Measurements from ENCODE around the gene SLC31A1. TPM values are rescaled to one million over a fixed set of nuclear protein-coding genes. Genes with fewer than 3 reads are reported as not detected.

The SLC31A1 gene
- total and polyA plus RNA-seq, 2 experiments from 2014 or later, result 19.7 to 32.6 TPM

DNA sequence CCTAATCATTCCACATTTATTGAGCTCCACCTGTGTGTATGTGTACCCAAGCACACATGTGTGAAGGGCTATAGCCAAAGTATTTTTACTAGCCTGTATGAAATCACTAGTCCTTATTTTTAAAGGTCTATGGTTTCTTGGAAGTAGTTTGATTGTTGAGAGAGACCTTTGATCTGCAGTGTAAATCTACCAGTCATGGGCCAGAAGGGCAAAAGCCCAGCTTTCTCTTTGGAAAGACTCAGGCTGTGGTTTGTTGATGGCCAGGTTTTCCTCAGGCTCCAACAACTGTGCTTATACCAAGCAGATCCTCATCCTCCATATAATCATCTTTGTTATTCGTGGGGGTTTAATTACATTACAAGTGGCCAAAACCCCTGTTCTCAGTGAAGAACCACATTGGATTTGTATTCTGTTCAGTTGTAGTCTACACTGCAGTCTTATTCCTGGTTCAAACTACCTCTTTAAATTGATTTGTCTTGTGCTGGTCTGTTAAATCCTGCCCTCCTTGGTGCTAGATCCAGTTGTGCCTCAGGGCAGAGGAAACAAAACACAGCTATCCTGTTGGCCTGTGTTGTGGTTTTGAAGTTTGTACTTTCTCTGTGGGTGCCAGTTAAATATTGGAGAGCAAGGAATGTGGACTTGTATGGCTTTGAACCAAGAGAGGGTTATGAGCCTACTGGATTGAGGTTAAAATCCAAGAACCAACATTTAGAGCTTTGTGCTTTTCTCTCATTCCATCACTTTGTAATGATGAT is 40.8 kb downstream of the SLC31A1 start:
- TF ChIP-seq CTCF (IDR thresholded peaks at IDR 0.05; ENCODE audit: low read depth, low read length), result no peak
- no peaks in the 10 kb centered on the region for H3K4me1 ChIP-seq (ENCODE audit: low read depth)
- DNase-seq (ENCODE audit: low read depth in 1 of 2, low spot score in 1 of 2), result no peak
- no peaks in the 10 kb centered on the region for H3K27me3 ChIP-seq
- H3K9me3 ChIP-seq (ENCODE audit: low read depth), result no peaks in the 10 kb centered on the region
- H3K36me3 ChIP-seq, result peaks cover 36% of the 10 kb centered on the region
- no peak overlapping the region for H3K4me3 ChIP-seq
- H3K27ac ChIP-seq, result no peak overlapping the region

DNA sequence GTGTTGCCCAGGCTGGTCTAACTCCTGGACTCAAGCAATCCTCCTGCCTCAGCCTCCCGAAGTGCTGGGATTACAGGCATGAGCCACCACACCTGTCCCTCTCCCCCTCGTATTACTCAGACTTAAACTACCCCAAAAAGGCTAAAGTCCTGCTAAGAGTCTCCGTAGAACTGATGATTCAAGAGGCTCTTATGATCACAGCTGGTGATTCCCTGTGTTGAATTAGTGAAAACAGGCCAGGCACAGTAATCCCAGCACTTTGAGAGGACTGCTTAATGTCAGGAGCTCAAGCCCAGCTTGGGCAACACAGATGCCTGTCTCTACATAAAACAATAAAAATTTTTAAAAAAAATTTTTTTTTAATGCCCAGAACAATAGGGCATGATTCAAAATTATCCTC is 44.8 kb downstream of the SLC31A1 start:
- no peak for TF ChIP-seq CTCF (IDR thresholded peaks at IDR 0.05; ENCODE audit: low read depth, low read length)
- Histone ChIP-seq H3K27me3 (no peaks in the 10 kb centered on the region), H3K36me3 (peaks cover 22% of the 10 kb centered on the region), H3K4me1 (ENCODE audit: low read depth) (no peaks in the 10 kb centered on the region), H3K9me3 (ENCODE audit: low read depth) (no peaks in the 10 kb centered on the region), H3K4me3 (no peak overlapping the region), H3K27ac (no peak overlapping the region)
- no peak for DNase-seq (ENCODE audit: low read depth in 1 of 2, low spot score in 1 of 2)

DNA sequence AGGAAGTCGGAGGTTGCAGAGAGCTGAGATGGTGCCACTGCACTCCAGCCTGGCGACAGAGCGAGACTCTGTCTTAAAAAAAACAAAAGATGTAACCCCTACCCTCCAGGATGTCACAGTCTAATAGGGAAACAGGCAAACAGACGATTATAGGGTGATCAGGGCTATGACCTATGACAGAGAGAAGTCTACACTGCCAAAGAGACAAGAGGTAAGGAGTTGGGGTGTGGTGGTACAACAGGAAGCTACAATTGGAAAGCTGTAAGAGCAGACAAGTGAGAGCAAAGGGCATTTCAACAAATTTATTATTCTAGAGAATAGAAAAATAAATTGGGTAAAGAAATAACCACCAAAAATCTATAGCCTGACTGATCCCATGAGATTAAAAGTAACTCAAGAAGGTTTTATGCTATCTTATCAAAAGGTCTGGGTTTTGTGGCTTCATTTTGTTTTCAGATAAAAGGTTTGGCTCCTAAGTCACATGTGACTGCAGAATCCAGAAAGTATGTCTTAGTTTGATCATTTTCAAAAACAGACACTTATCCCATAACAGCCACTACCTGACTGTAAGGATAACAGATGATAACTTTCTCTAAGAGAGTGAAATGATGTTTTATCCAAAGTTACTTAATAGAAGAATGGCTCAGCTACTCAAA is 46.7 kb downstream of the SLC31A1 start:
- Histone ChIP-seq H3K27ac (no peak overlapping the region), H3K36me3 (peaks cover 32% of the 10 kb centered on the region), H3K27me3 (no peaks in the 10 kb centered on the region), H3K4me1 (ENCODE audit: low read depth) (no peaks in the 10 kb centered on the region), H3K4me3 (no peak overlapping the region), H3K9me3 (ENCODE audit: low read depth) (no peaks in the 10 kb centered on the region)
- no peak for DNase-seq (ENCODE audit: low read depth in 1 of 2, low spot score in 1 of 2)
- TF ChIP-seq CTCF (IDR thresholded peaks at IDR 0.05; ENCODE audit: low read depth, low read length), result no peak

- DNase-seq (ENCODE audit: low read depth in 1 of 2, low spot score in 1 of 2), result no peak
- Histone ChIP-seq H3K27me3 (no peaks in the 10 kb centered on the region), H3K4me1 (ENCODE audit: low read depth) (peaks cover 2% of the 10 kb centered on the region), H3K36me3 (peaks cover 36% of the 10 kb centered on the region), H3K4me3 (no peak overlapping the region), H3K27ac (no peak overlapping the region), H3K9me3 (ENCODE audit: low read depth) (no peaks in the 10 kb centered on the region)
- TF ChIP-seq CTCF (IDR thresholded peaks at IDR 0.05; ENCODE audit: low read depth, low read length), result no peak
Observed at GRCh38 chr9:113269355-113269754, 48.0 kb downstream of the SLC31A1 start.

- no peak for TF ChIP-seq CTCF (IDR thresholded peaks at IDR 0.05; ENCODE audit: low read depth, low read length)
Observed at GRCh38 chr9:113269871-113270270, 48.5 kb downstream of the SLC31A1 start.

More at GRCh38 chr9:113269871-113270270, 48.5 kb downstream of the SLC31A1 start:
- H3K4me3 ChIP-seq, result no peak overlapping the region
- DNase-seq (ENCODE audit: low read depth in 1 of 2, low spot score in 1 of 2), result no peak
- no peaks in the 10 kb centered on the region for H3K27me3 ChIP-seq
- no peaks in the 10 kb centered on the region for H3K9me3 ChIP-seq (ENCODE audit: low read depth)
- peaks cover 3% of the 10 kb centered on the region for H3K4me1 ChIP-seq (ENCODE audit: low read depth)
- peaks cover 36% of the 10 kb centered on the region for H3K36me3 ChIP-seq
- no peak overlapping the region for H3K27ac ChIP-seq

Measured in cardiac muscle cell (in vitro differentiated cells and primary cell).